HG03469 (cell line): ENCODE results near the gene RAI2.

Experiments
- ATAC-seq: cut with Tn5 transposase; IDR thresholded peaks from one replicate; pipeline ENCODE4 v1.9.1; 2021; ENCODE audit warnings: mild to moderate bottlenecking, moderate library complexity, moderate number of reproducible peaks; ENCODE audit not compliant: unreplicated experiment

RAI2 gene

DNA sequence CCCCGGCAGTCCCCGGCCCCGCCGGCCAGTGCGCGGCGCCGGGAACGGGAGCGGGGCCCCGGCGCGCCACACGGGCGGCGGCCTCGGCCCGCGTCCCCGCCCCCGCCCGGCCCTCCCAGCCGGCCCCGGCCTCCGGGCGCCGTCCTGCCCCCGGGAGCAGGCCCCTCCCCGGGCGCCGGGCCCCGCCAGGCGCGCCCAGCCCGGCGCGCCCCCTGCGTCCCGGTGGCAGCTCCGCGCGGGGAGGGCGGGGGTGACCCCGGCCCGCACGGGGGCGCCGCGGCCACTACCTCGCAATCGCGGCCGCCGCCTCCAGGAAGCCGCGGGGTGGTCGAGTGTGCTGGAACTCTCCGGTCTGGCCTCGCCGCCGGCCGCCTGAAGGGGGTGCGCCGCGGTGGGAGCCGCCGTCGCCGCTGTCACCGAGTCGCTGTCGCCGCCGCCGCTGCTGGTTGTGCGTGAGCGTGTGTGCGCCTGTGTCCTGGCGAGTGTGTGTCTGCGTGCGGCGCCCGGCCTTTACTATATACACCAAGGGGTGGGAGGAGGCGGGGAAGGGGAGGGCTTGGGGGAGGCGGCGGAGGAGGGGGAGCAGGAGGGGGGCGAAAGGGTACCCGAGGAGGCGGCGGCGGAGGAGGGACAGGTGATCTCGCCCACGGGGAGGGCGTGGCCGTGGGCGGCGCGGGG lies at the start of gene RAI2:
RAI2 (minus strand) TSS at position 488 of the 678 bp plus-strand sequence. CDS start 59,288 bp downstream, outside the sequence.
- ATAC-seq, result no peak

DNA sequence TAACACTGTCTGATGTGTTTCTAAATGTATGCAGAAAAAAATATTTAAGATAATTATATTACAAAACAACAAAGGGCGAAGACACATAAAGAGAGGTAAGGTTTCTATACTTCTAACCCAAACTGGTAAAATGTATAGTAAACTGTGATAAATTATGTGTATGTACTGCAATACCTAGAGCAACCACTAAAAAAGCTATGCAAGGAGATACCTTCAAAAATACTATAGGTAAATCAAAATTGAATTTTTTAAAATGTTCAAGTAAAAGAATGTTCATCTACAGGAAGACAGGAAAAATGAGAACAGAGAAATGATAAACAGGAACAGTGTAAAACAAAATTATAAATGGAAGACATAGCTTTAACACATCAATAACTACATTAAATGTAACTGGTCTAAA lies 27.3 kb upstream of the RAI2 start:
- ATAC-seq, result no peak

DNA sequence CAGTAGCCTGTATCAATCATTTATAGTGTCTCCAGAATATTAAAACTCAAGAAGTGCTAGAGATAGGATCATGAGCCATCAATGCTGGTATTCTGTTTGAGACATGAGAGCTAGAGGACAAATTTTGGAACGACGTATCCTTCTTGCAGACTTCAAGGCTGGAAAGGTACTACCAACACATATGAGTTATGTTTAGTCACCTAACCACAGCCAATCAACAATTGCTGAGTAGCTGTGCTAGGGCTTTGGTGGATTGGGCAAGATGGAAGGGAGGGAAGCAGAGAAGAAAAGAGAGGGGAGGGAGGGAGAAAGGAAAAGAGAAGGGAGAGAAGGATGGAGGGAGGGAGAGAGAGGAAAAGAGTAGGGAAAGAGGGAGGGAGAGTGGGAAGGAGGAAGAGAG lies 21.6 kb upstream of the RAI2 start:
- no peak for ATAC-seq

DNA sequence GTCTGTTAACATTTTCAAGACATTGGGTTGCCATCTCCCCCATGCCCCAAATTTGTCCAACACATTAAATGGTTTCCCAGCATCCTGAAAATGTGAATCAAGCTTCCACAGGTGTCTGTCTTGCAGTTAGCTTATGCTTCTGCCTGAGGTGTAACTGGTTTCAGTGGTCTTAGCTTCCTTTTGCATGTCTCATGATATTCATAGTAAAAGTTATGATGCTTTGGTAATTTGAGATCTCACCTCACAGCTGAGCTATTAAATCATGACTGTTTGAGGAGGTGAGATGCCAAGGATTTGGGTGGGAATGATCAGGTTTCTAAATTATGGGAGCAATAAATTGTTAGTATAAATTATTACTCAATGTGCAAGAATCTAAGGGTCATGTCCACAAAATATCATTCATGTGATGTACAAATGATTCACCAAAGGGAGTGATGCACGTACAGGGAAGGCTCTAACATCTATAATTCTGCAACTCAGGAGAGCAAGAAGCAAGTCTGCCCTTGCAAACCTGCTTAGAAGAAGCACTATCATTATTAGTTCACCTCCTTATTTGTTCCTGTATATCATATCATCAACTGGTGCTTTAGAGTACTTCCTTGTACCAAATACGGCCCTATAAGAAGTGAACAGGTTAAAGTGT lies 17.1 kb upstream of the RAI2 start:
- no peak for ATAC-seq

DNA sequence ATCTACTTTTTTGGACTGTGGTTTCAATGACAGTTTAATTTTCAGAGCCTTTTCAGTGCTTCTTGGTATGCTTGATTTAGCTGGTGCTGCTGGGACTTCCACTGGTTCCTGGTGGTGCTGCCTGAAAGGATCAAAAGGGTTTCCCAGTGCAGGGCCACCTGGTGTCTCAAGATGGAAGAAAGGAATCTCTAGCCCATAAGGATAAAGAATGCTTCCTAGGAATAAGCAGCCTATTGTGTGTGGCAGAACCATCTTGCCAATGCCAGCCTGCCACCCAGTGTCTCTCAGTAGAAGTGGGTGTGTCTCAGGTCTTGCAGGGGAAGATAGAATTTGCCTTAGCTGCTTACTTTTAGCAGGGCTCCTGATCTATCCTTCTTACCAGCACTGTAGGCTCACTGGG lies 15.0 kb upstream of the RAI2 start:
- ATAC-seq, result no peak

DNA sequence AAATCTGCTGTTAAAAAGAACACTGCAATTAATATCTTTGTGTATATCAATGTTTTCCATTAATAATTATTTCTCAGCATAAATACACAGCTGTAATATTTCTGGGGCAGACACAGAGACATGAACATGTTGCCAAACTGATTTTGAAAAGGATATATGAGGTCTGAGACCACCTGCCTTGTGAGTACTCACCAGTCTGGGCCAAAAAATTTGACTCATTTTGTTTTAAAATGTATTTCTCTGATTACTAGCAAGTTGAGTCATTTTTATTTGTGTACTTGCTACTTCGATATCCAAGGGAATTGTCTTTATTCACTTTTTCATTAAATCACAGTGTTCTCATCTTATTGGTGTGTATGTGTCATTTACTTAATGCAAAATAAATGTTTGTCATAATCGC lies 8.5 kb upstream of the RAI2 start:
- no peak for ATAC-seq

DNA sequence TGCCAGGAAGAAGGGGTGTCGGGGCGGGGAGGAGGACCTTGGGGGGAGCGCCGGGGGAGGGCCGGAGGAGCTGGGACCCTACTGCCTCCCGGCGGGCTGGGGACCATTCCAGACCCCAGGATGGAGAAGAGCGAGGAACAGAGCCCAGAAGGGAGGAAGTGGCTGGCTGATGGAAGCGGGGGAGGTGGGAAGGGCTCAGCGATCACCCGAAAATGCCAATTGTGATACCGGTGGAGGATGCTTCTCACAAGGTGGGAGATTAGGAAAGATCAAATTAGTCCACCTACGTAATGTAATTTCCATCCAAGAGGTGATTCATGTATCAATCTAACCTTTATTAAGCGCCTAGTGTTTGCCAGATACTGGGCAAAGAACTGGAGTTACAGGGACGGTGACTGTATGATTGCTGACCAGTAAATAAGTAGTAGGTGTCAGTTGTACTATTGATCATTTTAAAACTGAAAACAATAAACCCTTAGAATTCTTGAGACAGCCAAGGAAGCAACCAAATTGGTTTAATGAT lies 452 bp upstream of the RAI2 start:
- no peak for ATAC-seq

DNA sequence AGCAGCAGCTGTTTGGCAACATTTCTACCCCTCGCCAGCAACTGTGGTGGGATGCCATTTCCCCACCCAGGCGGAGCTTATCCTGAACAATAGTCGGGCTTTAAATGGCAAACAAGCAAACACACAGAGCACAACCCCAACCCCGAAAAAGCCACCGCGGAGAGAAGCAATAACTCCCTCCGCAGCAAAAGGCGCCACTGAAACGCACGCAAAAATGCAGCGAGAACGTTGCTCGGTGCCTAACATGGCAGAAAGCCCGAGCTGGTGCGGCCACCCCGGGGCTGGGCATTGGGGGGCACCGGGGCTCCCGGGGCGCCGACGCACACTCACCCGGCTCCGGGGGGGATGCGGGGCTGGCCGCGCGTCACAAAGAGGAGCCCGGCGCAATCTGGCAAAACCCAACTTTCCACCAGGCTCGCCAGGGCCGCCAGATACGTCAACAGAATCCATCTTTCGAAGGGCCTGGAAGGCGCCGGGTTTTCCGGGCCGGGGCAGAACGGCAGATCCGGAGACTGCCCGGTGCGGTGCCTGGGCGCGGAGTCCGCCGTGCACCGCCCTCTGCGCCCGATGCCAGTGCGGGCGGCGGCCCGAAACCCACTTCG lies 818 bp downstream of the RAI2 start:
- ATAC-seq, result no peak

DNA sequence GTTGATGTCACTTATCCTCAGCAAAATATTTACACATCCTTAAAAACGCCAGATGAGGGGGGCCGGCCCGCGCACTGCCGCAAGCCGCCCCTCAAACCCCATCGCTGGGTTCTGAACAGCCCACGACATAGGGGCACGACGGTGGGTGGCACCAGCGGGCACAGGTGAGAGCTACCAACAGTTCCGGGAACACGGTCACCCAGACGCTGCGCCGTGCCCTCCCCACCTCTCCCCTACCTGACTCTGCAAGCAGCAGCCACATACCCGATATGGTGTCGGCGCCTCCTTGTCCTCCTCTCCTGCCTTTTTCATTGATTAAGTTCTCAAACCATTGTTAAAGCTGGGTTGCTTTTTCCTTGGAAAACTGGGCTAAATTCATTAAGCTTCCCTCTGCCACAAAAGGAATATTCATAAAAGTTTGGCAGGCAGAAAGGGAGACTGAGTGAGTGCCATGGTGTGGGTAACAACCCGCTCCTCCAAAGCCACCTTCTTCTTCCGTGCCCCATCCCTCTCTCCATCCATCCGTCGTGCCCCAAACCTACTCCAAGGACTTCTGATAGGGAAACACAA lies 1.4 kb downstream of the RAI2 start:
- ATAC-seq, result no peak

DNA sequence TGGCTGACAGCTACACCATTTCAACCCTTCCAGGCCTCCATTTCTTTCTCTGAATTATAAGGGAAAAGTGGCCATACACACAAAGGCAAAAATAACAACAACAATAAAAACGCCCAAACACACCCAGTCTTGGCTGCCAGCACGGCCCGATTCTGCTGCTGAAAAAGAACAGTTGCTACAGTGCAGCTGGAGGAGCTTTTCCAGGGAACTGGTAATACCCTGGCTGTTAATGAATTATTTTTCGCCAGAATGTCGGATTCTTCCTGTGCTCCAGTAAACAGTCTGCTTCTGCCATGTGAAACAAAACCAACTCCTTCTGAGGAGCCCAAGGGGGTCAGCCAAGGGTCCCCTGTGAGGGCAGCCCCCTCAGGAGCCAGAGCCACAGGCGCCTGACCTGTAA lies 6.6 kb downstream of the RAI2 start:
- ATAC-seq, result no peak

DNA sequence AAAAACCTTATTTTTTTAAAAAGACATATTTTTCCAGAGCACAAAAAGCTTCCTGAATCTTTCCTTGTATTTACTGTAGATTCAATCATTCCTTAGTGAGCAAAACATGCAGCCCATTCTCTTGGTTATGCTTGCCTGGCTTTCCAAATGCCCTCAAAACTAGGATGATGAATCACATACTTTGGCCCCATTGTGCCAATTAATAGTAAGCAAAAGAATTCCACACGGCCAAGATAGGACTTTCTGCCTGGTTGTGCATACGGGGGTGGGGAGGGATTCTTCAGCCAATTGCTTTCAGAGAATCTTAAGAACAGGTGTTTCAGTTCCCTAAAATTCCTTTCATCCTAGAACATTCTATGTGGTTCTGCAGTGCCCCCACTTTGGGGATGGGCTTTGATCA lies 7.0 kb downstream of the RAI2 start:
- ATAC-seq, result no peak

DNA sequence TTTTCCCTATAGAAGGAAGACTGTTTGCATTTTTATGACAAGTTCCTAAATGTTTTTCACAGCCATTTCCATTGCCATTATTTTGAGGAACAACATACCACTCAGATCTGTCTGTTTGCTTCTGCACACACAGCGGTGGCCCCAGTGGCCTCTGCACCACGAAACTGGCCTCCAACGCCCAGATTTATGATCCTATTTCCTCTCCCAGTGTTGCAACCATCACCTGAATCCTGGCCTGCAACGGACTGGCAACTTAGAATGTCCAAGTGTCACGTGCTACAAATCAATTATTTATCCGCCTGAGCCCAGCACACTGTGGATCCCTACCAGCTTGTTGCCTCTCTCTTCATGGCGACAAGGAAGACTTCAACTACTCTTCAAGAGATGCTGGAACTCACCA lies 9.2 kb downstream of the RAI2 start:
- ATAC-seq, result no peak

DNA sequence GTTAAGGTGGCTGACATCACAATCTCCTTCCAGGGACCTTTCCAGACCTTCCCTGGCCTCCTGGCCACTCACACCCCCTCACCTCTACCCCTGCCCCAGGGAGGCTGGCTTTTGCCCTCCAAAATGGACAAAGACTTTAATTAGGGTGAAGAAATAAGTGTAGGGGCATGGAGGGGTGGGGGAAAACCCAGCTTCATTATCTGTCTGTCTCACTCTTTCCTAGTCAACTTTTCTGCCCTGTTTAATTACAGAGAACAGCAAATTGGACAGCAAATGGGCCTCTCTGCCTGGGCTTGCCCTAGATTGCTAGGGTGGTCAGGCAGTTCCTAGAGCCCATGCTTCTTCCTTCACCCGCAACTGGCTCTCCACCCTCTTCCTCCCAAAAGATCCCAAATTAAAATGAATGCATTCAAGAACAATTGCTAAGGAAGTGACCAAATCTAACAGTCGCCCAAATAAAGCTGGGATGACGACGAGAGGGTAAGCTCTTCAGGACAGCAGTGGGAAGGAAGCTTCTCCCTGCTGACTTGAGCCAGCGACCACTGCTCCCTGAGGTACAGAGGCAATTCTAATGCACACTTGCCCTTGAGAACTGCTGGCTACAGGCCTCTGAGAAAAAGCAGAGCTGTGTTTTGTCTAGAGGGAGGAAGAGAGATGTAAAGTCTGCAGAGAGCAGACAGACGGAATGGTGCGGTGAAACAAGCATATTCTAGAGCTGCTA lies 12.4 kb downstream of the RAI2 start:
- ATAC-seq, result no peak

DNA sequence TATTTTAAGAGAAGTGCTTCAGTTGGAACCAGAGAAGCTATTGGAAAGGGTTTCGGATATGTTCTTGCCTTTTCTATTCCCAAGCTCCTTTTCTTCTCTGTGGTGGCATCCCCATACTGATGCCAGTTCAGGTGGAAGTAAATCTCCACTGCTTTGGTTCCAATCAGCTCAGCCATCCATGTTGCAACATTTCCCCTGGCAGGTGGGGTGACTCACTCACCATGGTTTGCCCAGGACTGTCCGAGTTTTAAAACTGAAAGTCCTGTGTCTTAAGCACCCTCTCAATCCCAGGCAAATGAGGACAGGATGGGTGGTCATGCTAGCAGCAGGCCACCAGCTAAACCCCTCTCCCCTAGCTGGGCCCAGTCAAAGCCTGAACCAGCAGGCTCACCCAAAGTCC lies 15.1 kb downstream of the RAI2 start:
- no peak for ATAC-seq

DNA sequence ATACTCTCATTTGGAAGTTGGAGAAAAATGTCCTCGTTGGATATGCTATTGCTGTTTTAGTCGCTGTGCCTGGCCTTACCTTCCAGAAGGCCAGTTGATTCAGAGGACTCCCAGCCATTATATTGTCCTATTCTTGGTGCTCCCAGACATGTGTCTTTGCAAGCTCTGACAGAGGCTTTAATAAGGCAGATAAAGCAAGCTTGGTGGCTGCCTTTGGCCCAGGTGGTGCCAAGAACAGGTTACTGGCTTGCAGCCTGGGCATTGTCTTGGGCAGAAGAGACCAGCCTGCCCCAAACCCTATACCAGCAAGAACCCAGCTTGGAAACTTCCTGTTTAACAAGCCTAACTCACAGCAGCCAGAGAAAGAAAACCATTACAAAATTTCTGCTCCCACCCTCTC lies 16.9 kb downstream of the RAI2 start:
- ATAC-seq, result no peak

DNA sequence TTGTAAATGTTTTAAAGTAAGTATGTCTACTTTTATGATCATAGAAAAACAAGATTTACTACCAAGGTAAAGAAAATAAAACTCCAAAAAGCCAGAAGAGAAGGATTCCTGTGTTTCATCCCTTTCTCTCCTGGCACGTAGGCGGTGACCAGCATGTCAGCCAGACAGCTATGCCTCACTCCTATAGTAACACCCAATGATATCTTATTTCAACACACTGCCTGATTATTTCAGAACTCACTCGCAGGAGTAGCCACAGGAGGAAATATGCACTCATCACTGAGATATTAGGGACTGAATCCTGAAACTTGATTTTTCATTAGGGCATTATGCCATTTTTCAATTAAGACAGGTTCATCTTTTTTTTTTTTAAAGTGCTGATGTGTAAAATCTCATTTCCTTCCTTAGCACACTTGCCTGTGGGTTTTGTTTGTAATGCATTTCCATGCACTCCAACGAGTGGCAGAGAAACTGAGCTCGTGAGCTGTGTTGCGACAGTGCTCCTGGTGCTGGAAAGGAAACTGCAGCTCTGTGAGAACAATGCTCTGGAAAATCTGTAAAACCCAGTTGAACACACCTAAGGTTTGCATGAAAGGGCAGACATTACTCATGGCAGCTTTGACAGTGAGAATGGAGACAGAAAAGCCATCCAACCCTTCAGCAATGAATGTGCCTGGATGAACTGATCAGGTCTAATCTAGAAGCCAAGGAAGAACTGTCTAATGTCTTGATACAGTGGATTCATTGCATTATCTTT lies 18.2 kb downstream of the RAI2 start:
- no peak for ATAC-seq

DNA sequence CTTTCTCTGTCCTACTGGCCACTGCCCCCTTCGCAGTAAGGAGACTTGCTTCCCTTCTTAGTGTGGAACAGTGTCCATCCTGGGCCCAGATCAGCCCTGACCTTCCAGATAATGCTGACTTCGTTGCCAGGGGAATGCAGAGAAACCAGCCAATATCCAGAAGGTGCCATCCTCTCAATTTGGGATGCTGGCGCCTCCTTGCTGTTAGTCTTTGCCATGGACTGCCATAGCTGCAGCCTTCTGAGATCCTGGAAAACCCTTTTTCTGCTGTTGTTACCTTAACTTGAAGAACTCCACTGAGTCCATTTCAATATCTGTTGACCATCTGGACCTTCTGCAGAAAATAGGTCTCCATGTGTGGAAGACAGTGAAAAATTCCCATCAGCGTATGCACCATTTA lies 21.8 kb downstream of the RAI2 start:
- ATAC-seq, result no peak

DNA sequence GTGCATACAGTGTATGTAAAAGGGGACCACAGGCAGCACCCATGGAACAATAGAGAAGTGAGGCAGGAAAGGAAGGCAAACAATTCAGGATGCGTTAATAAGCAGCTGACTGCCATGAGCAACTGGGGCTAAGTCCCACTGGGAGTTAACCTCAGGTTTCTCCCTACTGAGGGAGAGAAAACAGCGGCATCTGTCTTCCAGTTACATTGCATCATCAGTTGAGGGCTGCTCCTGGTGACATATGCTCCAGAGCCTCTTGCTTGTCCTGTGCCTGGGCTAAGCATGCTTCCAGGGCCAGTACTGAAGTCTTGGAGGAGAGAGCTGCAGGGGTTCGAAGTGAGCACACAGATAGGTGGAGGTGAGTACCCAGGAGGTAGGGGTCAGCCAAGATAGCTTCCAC lies 24.3 kb downstream of the RAI2 start:
- ATAC-seq, result no peak

DNA sequence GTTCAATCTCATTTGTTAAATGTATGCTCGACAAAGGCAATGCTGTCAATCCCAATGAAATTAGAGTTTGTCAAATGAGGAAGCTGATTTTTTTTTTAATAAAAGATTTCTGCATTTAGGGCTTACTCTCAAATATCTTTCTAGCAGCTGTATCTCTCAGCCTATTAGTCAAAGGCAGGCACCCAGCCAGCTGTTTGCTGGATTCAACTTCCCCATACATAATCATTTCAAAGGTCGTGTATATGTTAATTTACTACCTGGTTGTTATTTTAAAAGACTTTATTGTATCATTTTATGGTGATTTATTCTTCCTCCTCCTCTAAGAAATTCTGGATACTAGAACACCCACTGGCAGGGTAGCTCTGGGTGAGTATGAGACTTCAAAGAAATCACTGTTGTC lies 27.1 kb downstream of the RAI2 start:
- no peak for ATAC-seq

DNA sequence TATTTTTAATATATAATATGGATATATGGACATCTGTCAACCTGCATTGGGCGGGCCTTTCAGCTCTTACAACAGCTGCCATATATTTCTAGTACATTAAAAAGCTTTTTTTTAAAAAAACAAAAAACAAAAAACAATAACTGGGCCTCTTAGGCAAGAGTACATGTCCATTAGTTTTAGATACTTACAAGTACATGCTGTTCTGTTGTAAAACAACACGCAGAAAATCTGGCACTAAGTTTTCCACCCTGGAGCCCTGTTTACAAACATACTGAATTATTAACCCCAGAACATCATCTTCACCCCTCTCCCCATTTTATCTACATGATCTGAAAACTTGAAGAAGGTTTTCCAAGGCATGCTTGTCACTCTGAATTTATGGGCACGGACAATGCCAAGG lies 29.8 kb downstream of the RAI2 start:
- no peak for ATAC-seq

DNA sequence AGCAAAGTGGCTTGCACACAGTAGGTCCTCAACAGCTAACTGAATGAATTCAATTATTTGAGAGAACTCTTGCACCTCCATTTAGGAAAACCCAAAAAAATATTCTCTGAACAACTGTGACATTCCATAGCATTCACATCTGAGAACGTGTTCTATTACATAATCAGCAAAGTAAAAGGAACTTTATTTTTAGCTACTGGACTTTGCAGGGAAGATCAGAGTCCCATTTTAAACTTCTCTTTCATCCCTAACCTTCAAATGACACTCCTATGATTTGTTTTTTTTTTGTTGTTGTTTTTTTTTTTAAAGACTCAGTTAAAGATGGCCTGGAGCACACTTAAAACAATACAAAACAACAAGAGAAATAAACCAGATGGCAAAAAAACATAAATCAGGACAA lies 30.9 kb downstream of the RAI2 start:
- ATAC-seq, result no peak
